ENCODE measurements around the gene HELZ.
"Not testable (repeated sequence)": the region's sequence is repeated elsewhere in the genome, so short reads cannot be mapped to it uniquely, and the experiment has no call there.

The HELZ gene

DNA sequence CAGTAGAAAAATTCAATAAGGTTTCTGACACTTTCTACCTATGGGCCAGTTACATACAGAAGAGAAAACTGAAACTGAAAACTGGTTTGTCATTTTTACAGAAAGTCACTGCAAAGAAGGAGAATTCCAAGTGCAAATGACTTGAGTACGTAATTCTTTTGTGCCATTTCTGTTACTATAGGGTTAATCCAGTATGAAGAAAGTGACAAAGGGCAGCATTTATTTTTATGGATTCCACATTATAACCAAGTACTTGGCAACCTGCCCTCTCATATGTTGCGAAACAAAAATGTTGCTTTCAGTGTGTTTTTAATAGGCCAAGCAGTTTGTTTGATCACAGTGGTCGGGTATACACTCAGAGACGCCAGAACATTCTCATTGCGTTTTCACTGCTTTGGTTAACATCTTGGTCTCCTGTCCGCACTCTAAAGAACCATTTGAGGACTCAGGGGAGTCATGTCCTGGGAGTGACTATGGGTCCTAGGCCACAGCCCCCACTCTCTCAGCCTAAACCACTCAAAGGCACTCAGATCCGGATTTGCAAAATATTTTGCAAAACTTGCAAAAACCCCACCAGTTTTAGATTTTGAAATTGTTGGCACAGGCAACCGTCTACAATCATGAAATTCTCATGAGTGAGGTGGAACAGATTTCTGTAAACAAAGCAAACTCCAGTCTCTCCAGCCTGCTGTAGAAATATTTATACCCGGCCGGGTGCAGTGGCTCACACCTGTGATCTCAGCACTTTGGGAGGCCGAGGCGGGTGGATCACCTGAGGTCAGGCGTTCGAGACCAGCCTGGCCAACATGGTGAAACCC, 15.4 kb upstream of the HELZ start:
- no peak overlapping the region for H3K4me3 ChIP-seq (ENCODE audit: low read depth, low read length)
- TF ChIP-seq, protein P1, sequence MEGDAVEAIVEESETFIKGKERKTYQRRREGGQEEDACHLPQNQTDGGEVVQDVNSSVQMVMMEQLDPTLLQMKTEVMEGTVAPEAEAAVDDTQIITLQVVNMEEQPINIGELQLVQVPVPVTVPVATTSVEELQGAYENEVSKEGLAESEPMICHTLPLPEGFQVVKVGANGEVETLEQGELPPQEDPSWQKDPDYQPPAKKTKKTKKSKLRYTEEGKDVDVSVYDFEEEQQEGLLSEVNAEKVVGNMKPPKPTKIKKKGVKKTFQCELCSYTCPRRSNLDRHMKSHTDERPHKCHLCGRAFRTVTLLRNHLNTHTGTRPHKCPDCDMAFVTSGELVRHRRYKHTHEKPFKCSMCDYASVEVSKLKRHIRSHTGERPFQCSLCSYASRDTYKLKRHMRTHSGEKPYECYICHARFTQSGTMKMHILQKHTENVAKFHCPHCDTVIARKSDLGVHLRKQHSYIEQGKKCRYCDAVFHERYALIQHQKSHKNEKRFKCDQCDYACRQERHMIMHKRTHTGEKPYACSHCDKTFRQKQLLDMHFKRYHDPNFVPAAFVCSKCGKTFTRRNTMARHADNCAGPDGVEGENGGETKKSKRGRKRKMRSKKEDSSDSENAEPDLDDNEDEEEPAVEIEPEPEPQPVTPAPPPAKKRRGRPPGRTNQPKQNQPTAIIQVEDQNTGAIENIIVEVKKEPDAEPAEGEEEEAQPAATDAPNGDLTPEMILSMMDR (IDR thresholded peaks at IDR 0.05; ENCODE audit: insufficient read depth, low read length, missing control alignments) = no peak
- ChIA-PET CTCF (no interaction called here), POLR2A (no interaction called here)
- DNase-seq (ENCODE audit: low read depth, low spot score) = peak; percentile 19

DNA sequence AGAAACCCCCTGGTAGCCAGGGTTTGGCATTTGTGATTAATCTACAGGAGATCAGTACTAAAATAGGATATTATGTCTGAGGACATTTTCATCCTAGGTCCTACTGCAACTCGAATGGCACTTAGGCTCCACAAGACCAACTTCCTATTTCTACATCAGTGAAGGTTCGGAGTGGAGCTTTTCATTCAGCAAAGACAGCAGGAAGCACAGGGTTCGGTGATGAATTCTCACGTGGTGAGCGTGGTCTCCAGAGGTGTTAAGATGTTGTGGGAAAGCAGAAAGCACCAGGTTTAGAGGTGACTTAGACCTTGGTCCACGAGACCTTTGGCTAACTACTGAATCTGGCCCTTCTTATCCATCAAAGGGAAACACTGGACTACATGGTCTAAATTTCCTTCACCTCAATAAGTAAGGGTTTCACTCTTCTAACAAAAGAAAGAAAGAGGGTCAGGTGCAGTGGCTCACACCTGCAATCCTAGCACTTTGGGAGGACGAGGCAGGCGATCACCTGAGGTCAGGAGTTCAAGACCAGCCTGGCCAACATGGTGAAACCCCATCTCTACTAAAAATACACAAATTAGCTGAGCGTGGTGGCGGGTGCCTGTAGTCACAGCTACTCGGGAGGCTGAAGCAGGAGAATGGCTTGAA, 13.9 kb upstream of the HELZ start:
- TF ChIP-seq, protein P1 (IDR thresholded peaks at IDR 0.05; ENCODE audit: insufficient read depth, low read length, missing control alignments) = no peak
- POLR2A ChIA-PET = no interaction called here
- CTCF ChIA-PET = interaction anchor here (0.8 kb wide), 1 partner anchor 14 kb away, joined by 3 read pairs; no protein-coding TSS in a partner anchor

DNA sequence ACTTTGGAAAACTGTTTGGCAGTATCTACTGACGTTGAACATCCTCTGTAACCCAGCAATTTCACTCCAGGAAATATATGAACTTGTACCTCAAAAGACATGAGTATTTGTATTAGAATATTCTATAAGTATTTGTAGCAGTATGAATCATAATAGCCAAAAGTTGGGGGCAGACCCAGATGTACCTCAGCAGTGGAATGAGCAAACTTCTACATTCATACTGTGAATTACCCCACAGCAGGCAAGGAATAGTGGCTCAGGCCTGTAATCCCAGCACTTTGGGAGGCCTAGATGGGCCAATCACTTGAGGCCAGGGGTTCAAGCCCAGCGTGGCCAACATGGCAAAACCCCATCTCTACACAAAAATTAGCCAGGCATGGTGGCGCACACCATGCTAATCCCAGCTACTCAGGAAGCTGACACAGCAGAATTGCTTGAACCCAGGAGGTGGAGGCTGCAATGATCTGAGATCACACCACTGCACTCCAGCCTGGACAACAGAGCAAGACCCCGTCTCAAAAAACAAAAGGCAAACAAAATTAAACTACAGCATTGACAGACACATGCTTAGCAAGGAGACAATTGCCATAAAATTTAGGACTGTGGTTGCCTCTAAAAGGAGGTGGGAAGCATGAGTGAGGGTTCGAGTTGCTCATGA, 11.2 kb upstream of the HELZ start:
- ChIA-PET POLR2A (no interaction called here), CTCF (interaction anchor here (1.0 kb wide), 1 partner anchor 17 kb away, joined by 3 read pairs; no protein-coding TSS in a partner anchor)
- TF ChIP-seq, protein P1 (IDR thresholded peaks at IDR 0.05; ENCODE audit: insufficient read depth, low read length, missing control alignments) = no peak
- DNase-seq (ENCODE audit: low read depth, low spot score) = no peak
- no peak overlapping the region for H3K4me3 ChIP-seq (ENCODE audit: low read depth, low read length)

More for the DNA sequence above, 13.9 kb upstream of the HELZ start:
- DNase-seq (ENCODE audit: low read depth, low spot score) = no peak
- no peak overlapping the region for H3K4me3 ChIP-seq (ENCODE audit: low read depth, low read length)

DNA sequence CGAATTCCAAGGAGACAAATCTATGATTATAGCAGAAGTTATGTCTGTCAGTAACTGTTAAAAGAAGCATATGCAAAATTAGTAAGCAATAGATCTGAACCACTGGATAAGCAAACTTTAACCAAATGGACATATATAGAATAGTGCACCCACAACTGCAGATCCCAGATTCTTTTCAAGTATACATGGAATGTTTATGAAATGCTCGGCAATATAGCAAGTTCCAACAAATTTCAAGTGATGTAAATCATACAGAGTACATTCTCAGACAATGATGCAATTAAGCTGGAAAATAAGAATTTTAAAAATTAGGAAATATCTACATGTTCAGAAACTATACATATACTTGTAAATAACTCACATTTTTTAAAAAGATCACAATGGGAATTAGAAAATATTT, 8.4 kb upstream of the HELZ start:
- POLR2A ChIA-PET = no interaction called here
- no peak overlapping the region for H3K4me3 ChIP-seq (ENCODE audit: low read depth, low read length)
- TF ChIP-seq, protein P1 (IDR thresholded peaks at IDR 0.05; ENCODE audit: insufficient read depth, low read length, missing control alignments) = no peak
- CTCF ChIA-PET = interaction anchor here (1.5 kb wide), 1 partner anchor 121 kb away, joined by 3 read pairs; no protein-coding TSS in a partner anchor
- peak; percentile 68 for DNase-seq (ENCODE audit: low read depth, low spot score)

DNA sequence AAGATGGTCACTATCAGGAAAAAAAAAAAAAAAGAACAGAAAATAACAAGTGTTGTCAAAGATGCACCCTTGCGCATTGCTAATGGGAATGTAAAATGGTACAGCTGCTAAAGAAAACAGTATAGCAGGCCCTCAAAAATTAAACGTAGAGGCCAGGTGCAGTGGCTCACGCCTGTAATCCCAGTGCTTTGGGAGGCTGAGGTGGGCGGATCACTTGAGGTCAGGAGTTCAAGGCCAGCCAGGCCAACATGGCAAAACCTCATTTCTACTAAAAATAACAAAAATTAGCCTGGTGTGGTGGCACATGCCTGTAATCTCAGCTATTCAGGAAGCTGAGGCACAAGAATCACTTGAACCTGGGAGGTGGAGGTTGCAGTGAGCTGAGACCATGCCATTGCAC, 6.6 kb upstream of the HELZ start:
- H3K4me3 ChIP-seq (ENCODE audit: low read depth, low read length); POLR2A ChIA-PET; CTCF ChIA-PET; DNase-seq (ENCODE audit: low read depth, low spot score): not testable (repeated sequence)

DNA sequence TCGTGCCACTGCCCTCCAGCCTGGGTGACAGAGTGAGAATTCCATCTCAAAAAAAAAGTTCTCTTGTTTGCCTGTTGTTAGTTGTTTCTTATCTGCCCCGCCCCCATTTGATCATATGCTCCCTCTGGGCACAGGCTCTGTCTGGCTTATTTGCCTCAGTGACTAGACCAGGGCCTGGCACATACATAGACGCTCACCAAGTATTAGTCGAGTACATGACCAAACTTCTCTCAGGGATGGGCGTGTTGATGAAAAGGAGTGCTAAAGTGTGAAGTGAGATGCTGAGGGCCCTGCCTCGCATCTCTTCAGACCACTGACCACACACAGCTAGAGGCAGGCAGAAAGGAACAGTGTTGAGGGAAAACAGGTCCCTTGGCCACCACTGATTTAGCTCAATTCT, 3.3 kb upstream of the HELZ start:
- no peak for DNase-seq (ENCODE audit: low read depth, low spot score)
- H3K4me3 ChIP-seq (ENCODE audit: low read depth, low read length) = no peak overlapping the region
- ChIA-PET POLR2A (no interaction called here), CTCF (no interaction called here)
- TF ChIP-seq, protein P1 (IDR thresholded peaks at IDR 0.05; ENCODE audit: insufficient read depth, low read length, missing control alignments) = no peak
